ENCODE results near the gene SRCIN1.

- TF ChIP-seq CTCF (IDR thresholded peaks at IDR 0.05; ENCODE audit: insufficient read depth, low read length, poor library complexity, severe bottlenecking) (no peak), EZH2phosphoT487 (conservative IDR thresholded peaks at IDR 0.05; ENCODE audit: low read length) (no peak)
These were observed 12.4 kb upstream of the SRCIN1 start for GRCh38 chr17:38617967-38618760.
